Mesothelial cell of epicardium (in vitro differentiated cells): ENCODE data around the gene TBC1D7. TPM values are rescaled to one million over a fixed set of nuclear protein-coding genes. Genes with fewer than 3 reads are reported as not detected.

ENCODE experiments used
- DNase-seq, 2 experiments: peaks; one replicate each; pipeline ENCODE4 v3.0.0; 2021; ENCODE audit warnings: low spot score in 2 of 2; ENCODE audit not compliant: unreplicated experiment in 2 of 2
- H3K27ac Mint-ChIP-seq: 2 replicates; pipeline ENCODE4 v1.8.0; 2021; ENCODE audit warnings: mixed read lengths
- H3K27me3 Mint-ChIP-seq: 2 replicates; pipeline ENCODE4 v1.8.0; 2021; ENCODE audit warnings: low read depth, mixed read lengths
- H3K36me3 Mint-ChIP-seq: 2 replicates; pipeline ENCODE4 v1.8.0; 2021; ENCODE audit warnings: mixed read lengths
- H3K4me1 Mint-ChIP-seq: 2 replicates; pipeline ENCODE4 v1.8.0; 2021; ENCODE audit warnings: mixed read lengths
- H3K4me3 Mint-ChIP-seq: 2 replicates; pipeline ENCODE4 v1.8.0; 2021; ENCODE audit warnings: mild to moderate bottlenecking, moderate library complexity, mixed read lengths
- H3K9me3 Mint-ChIP-seq: 2 replicates; pipeline ENCODE4 v1.8.0; 2021; ENCODE audit warnings: mixed read lengths
- total RNA-seq: library from RNA; stranded (reverse); gene quantifications from 3 replicates; pipeline ENCODE4 v1.2.1, GENCODE V29; 2021
- TF ChIP-seq, protein P1 (sequence below): fragments of 200-600 bp; sonication (generic); IDR thresholded peaks from one replicate; pipeline ENCODE4 v1.5.0; 2021; ENCODE audit warnings: antibody characterized with exemption; ENCODE audit not compliant: unreplicated experiment

The TBC1D7 gene
- total RNA-seq, 1 donor from 2014 or later: 26.4 TPM

- Mint-ChIP-seq H3K4me3 (no peak overlapping the region), H3K27ac (no peak overlapping the region), H3K27me3 (no peaks in the 10 kb centered on the region), H3K36me3 (peaks cover 29% of the 10 kb centered on the region), H3K4me1 (peaks cover 6% of the 10 kb centered on the region), H3K9me3 (no peaks in the 10 kb centered on the region)
- TF ChIP-seq, protein P1, sequence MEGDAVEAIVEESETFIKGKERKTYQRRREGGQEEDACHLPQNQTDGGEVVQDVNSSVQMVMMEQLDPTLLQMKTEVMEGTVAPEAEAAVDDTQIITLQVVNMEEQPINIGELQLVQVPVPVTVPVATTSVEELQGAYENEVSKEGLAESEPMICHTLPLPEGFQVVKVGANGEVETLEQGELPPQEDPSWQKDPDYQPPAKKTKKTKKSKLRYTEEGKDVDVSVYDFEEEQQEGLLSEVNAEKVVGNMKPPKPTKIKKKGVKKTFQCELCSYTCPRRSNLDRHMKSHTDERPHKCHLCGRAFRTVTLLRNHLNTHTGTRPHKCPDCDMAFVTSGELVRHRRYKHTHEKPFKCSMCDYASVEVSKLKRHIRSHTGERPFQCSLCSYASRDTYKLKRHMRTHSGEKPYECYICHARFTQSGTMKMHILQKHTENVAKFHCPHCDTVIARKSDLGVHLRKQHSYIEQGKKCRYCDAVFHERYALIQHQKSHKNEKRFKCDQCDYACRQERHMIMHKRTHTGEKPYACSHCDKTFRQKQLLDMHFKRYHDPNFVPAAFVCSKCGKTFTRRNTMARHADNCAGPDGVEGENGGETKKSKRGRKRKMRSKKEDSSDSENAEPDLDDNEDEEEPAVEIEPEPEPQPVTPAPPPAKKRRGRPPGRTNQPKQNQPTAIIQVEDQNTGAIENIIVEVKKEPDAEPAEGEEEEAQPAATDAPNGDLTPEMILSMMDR: no peak
- no peak for DNase-seq
Measured at GRCh38 chr6:13304580-13305260, 23.6 kb downstream of the TBC1D7 start.

GRCh38 chr6:13304101-13304500, 24.2 kb downstream of the TBC1D7 start:
- H3K27me3 Mint-ChIP-seq: no peaks in the 10 kb centered on the region
- peaks cover 6% of the 10 kb centered on the region for H3K4me1 Mint-ChIP-seq
- TF ChIP-seq, protein P1: no peak
- H3K9me3 Mint-ChIP-seq: no peaks in the 10 kb centered on the region
- no peak for DNase-seq
- peaks cover 29% of the 10 kb centered on the region for H3K36me3 Mint-ChIP-seq
- H3K27ac Mint-ChIP-seq: no peak overlapping the region
- no peak overlapping the region for H3K4me3 Mint-ChIP-seq

- peak overlapping the region; percentile 55 for H3K27ac Mint-ChIP-seq
Measured at GRCh38 chr6:13303668-13304017, 24.7 kb downstream of the TBC1D7 start.

DNA sequence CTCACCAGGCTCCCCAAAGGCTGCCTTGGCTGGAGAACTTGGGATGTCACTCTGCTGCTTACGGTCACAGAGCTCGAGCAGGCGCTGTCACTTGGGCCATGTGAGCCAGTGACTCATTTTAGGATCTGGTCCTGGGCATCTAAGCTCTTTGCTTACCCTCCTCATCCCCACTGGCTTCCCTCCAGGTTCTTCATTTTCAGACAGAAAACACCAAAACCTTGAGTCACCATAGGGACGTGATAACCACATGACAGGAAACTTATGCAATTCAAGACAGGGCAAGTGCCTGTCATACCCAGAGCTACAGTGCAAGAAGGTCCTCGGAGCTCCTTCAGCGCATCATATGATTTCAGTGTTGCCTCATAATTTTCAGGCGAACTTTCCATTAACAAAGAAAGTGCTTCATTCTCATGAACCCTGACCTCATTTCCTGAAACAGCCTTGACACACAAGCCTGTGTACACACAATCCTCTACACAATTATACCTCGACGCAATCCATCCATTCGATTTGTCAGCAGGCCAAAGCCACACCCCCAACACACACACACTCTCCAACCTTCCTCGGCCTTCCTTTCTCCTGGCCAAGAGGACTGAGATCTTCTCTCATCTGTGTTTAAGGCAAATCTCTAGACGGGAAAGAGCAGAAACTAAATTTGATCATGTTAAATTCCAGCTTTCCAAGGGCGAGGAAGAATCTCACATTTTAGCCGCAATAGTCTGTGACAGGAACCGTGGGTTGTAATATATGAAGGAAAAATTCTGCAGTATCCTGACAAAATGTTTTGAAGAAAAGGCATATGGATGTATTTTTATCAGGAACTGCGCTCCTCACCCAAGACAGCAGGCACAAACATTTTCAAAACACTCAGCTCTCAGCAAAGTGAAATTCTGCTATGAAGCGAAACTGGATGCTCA, 25.3 kb downstream of the TBC1D7 start:
- no peak for DNase-seq
- H3K4me3 Mint-ChIP-seq: no peak overlapping the region
- H3K4me1 Mint-ChIP-seq: peaks cover 6% of the 10 kb centered on the region
- H3K27ac Mint-ChIP-seq: peak overlapping the region; percentile 2
- TF ChIP-seq, protein P1: no peak
- H3K36me3 Mint-ChIP-seq: peaks cover 30% of the 10 kb centered on the region
- H3K27me3 Mint-ChIP-seq: no peaks in the 10 kb centered on the region
- no peaks in the 10 kb centered on the region for H3K9me3 Mint-ChIP-seq

More at GRCh38 chr6:13303668-13304017, 24.7 kb downstream of the TBC1D7 start:
- no peaks in the 10 kb centered on the region for H3K9me3 Mint-ChIP-seq
- peak in 1 of 2 experiments; percentile 57 for DNase-seq
- peaks cover 28% of the 10 kb centered on the region for H3K36me3 Mint-ChIP-seq
- peaks cover 6% of the 10 kb centered on the region for H3K4me1 Mint-ChIP-seq
- TF ChIP-seq, protein P1: no peak
- H3K4me3 Mint-ChIP-seq: no peak overlapping the region
- H3K27me3 Mint-ChIP-seq: no peaks in the 10 kb centered on the region

DNA sequence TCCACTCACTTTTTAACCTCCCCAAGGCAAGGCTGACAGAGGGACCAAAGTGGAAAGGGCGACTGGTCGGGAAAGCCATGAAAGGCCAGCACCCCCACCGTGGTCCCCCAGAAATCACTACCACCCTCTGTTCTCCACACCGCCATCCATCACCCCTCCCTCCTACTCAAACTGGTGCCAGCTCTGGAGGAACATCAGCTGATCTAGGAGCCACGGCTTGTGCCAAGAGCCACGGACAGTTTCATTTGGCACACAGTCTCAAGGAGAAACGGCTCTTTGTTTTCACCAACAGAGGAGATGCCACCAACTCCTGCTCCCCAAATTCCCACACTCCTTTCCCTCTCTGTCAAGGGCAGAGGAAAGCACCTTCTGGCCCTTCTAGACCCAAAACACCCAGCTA, 26.0 kb downstream of the TBC1D7 start:
- Mint-ChIP-seq H3K9me3 (no peaks in the 10 kb centered on the region), H3K4me3 (no peak overlapping the region), H3K4me1 (peaks cover 6% of the 10 kb centered on the region), H3K27ac (no peak overlapping the region), H3K27me3 (no peaks in the 10 kb centered on the region), H3K36me3 (peaks cover 35% of the 10 kb centered on the region)
- DNase-seq: no peak
- TF ChIP-seq, protein P1: no peak
